Lung (tissue), 12 donors: ENCODE measurements around the gene SOCS2. TPM values are rescaled to one million over a fixed set of nuclear protein-coding genes. Genes with fewer than 3 reads are reported as not detected.

Experiments used
- ATAC-seq: fragments of 200-7000 bp; cut with Tn5 transposase; one replicate; pipeline ENCODE4 v1.9.1; 2020; ENCODE audit warnings: moderate number of reproducible peaks; ENCODE audit not compliant: insufficient read depth, low FRiP score
- DNase-seq, 3 donors: peaks; one replicate each; pipeline ENCODE4 v3.0.0-alpha.2; 2013 to 2017
- H3K27ac ChIP-seq, 2 donors: one replicate each; pipeline ENCODE4 v1.5.1; 2013; ENCODE audit warnings: mild to moderate bottlenecking in 2 of 2, moderate library complexity in 2 of 2, control low read depth in 1 of 2, inconsistent platforms in 1 of 2, low read depth in 1 of 2, low read length in 1 of 2
- H3K27me3 ChIP-seq, 3 donors: one replicate each; pipeline ENCODE4 v1.5.1; 2013; ENCODE audit warnings: low read length in 2 of 3; ENCODE audit not compliant: control insufficient read depth in 3 of 3, insufficient read depth in 3 of 3
- H3K36me3 ChIP-seq, 4 donors: one replicate each; pipeline ENCODE4 v1.5.1; 2013; ENCODE audit warnings: low read length in 4 of 4, mild to moderate bottlenecking in 1 of 4, moderate library complexity in 1 of 4; ENCODE audit not compliant: control insufficient read depth in 4 of 4, insufficient read depth in 4 of 4
- H3K4me1 ChIP-seq, 5 donors: one replicate each; pipeline ENCODE4 v1.5.1; 2013; ENCODE audit warnings: low read length in 5 of 5, mild to moderate bottlenecking in 2 of 5, moderate library complexity in 1 of 5; ENCODE audit not compliant: control insufficient read depth in 5 of 5, insufficient read depth in 5 of 5
- H3K4me3 ChIP-seq: one replicate; pipeline ENCODE4 v1.5.1; 2013; ENCODE audit warnings: mild to moderate bottlenecking, control low read depth, moderate library complexity
- H3K9ac ChIP-seq, 2 donors: one replicate each; pipeline ENCODE4 v1.5.1; 2013; ENCODE audit warnings: low read length in 2 of 2, control low read depth in 1 of 2; ENCODE audit not compliant: insufficient read depth in 1 of 2
- H3K9me3 ChIP-seq, 4 donors: one replicate each; pipeline ENCODE4 v1.5.1; 2013; ENCODE audit warnings: low read length in 3 of 4, mild to moderate bottlenecking in 1 of 4, moderate library complexity in 1 of 4; ENCODE audit not compliant: control insufficient read depth in 4 of 4, insufficient read depth in 3 of 4
- WGBS, 2 donors: extraction: QIAGEN DNeasy Blood & Tissue Kit; methylation state at CpG; one replicate each; pipeline ENCODE4 v1.1.7; 2013; 5-methylcytosine and 5-hydroxymethylcytosine counted together
- polyA plus RNA-seq, 2 donors: library from polyadenylated mRNA; stranded (reverse); fragments of 200-250 nt; gene quantifications; one replicate each; pipeline ENCODE4 v1.2.1, GENCODE V29; 2013
- total RNA-seq, 2 donors: library from RNA; depleted of rRNA in 1 of 2; stranded (reverse); fragments of >200 nt in 1 of 2; gene quantifications; one replicate each; pipeline ENCODE4 v1.2.1, GENCODE V29; 2014 to 2021
- TF ChIP-seq, protein P1 (sequence below): IDR thresholded peaks from 2 replicates; pipeline ENCODE4 v1.5.1; 2012; ENCODE audit warnings: mild to moderate bottlenecking; ENCODE audit errors: control extremely low read depth, extremely low read depth
- donor health status: control.
- donor health status: control.
- donor health status: Bipolar disorder and iron deficiency.
- donor health status: healthy.
- donor health status: DM: yes; HTN: yes; CAD: no.

SOCS2 gene
- total and polyA plus RNA-seq, 4 donors = 26.9 to 45.1 (median 32.7) TPM

DNA sequence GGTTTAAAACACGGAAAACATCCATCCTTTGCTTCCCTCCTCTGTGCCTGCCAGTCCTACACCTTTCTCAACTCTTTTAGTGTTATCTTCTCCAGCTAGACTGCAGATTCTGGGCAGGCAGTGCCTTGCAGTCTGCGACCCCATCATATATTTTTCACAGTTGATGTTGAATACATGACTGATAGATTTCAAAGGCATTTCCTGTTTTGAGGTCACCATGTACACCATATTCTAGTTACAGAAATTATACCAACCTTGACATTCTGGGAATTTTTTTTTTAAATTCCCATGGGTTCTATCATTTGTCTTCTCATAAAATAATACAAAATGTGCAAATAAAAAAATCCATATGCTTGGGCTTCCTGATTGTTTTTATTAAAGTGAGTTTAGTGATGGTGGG, 16.6 kb downstream of the SOCS2 start:
- DNase-seq (no peak), ATAC-seq (no peak)
- TF ChIP-seq, protein P1, sequence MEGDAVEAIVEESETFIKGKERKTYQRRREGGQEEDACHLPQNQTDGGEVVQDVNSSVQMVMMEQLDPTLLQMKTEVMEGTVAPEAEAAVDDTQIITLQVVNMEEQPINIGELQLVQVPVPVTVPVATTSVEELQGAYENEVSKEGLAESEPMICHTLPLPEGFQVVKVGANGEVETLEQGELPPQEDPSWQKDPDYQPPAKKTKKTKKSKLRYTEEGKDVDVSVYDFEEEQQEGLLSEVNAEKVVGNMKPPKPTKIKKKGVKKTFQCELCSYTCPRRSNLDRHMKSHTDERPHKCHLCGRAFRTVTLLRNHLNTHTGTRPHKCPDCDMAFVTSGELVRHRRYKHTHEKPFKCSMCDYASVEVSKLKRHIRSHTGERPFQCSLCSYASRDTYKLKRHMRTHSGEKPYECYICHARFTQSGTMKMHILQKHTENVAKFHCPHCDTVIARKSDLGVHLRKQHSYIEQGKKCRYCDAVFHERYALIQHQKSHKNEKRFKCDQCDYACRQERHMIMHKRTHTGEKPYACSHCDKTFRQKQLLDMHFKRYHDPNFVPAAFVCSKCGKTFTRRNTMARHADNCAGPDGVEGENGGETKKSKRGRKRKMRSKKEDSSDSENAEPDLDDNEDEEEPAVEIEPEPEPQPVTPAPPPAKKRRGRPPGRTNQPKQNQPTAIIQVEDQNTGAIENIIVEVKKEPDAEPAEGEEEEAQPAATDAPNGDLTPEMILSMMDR = no peak
- H3K27ac ChIP-seq = no peak overlapping the region
- WGBS, 2 donors = 61 to 75% methylated on average over 2 of the region's 2 CpGs
- peaks cover 0 to 6% (median 0%) of the 10 kb centered on the region in 5 donors for H3K4me1 ChIP-seq
- no peak overlapping the region for H3K9ac ChIP-seq
- peaks cover 0 to 2% (median 0%) of the 10 kb centered on the region in 4 donors for H3K36me3 ChIP-seq
- no peak overlapping the region for H3K4me3 ChIP-seq
- no peaks in the 10 kb centered on the region for H3K9me3 ChIP-seq
- H3K27me3 ChIP-seq = no peaks in the 10 kb centered on the region

DNA sequence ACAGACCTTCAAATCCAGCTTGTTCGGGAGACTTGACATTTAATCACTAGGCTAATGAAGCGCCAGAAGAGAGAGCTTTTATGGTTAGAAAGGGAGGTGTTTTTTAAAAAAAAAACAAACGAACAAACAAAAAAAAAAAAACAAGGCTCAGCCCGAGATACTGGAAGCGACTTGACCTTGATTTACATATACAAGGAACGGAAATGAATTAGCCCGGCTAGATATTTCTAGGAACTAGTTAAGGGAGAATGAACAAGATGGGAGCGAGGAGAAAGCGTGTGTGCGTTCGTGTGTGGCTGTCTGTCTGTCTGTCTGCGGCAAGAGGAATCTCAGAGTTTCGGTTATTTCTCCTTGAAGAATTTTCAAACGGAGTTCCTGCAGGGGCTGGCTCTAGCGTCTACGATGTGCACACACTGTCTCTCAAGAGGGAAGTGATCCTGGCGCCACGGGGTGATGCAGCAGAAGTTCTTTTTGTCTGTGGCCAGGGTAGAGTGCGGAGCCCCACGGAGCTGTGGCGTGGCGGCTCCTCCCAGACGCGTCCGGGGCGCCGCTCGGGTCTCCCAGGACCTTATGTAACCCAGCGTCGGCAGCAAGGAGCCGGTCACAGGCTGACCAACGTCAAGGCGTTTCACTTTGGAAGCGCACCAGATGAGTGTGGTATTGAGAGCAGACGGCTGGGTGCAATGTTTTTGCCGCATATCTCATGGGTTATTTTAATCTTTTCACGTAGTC, 18.8 kb downstream of the SOCS2 start:
- Histone ChIP-seq H3K4me1 (peaks cover 0 to 6% (median 0%) of the 10 kb centered on the region in 5 donors), H3K9me3 (no peaks in the 10 kb centered on the region), H3K36me3 (no peaks in the 10 kb centered on the region), H3K27ac (peak overlapping the region; percentile 93 to 95), H3K4me3 (peak overlapping the region; percentile 81), H3K27me3 (peaks cover 0 to 2% (median 0%) of the 10 kb centered on the region in 3 donors), H3K9ac (peak overlapping the region in 1 of 2 donors; percentile 85)
- WGBS, 2 donors = 1% methylated on average over 37 of the region's 37 CpGs
- TF ChIP-seq, protein P1 = no peak
- DNase-seq (peak; percentile 74 to 86 (median 86)), ATAC-seq (peak; percentile 81)

DNA sequence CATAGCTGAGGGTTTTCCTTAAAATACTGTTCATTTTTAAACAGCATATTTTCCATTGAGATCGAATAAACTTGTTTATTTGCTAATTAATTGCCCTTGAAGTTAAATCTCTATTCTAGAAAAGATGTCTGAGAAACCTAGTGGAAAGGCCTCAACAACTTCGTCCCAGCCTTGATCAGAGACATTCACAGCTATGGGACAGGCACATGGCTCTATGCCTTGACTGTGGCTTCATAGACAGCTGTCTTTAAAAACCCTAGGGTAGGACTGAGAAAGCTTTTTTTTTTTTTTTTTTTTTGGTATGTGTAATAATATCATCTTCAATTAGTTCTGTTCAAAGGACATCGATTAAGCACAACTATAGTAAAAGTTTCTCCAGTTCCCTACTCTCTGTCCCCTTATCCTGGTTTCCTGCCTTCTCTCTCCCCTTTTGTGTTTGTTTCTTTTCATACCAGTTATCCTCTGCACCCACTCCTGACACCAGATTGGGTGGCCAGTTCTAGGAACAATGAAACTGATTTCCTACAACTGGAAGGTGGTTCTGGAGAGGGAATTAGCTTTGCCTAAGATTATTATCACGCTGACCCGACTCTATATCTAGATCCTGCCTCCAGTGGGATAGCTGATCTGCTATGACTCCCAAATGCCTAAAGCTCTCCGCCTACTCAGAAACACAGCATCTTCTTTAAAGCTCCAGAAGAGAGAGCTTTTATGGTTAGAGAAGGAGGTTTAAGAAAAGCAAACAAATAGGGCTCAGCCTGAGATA, 20.3 kb downstream of the SOCS2 start:
- no peak for DNase-seq
- WGBS, 2 donors = 65 to 73% methylated on average over 6 of the region's 6 CpGs
- Histone ChIP-seq H3K4me3 (no peak overlapping the region), H3K4me1 (peaks cover 0 to 6% (median 0%) of the 10 kb centered on the region in 5 donors), H3K9ac (no peak overlapping the region), H3K27ac (peak overlapping the region; percentile 58 to 77), H3K36me3 (no peaks in the 10 kb centered on the region), H3K9me3 (no peaks in the 10 kb centered on the region), H3K27me3 (peaks cover 0 to 2% (median 0%) of the 10 kb centered on the region in 3 donors)
- TF ChIP-seq, protein P1 = no peak
- no peak for ATAC-seq
